Measurements from ENCODE around the gene NDUFS5.

NDUFS5 gene

GRCh38 chr1:39082811-39083576 lies 56.8 kb downstream of the NDUFS5 start:
- TF ChIP-seq FOXA1 (IDR thresholded peaks at IDR 0.05) (no peak), L3MBTL2 (conservative IDR thresholded peaks at IDR 0.05) (no peak), ZNF384 (IDR thresholded peaks at IDR 0.05) (no peak), SP1 (IDR thresholded peaks at IDR 0.05) (no peak), NFRKB (IDR thresholded peaks at IDR 0.05) (no peak), TARDBP (IDR thresholded peaks at IDR 0.05) (no peak), BHLHE40 (IDR thresholded peaks at IDR 0.05; ENCODE audit: borderline replicate concordance) (no peak), ELF4 (IDR thresholded peaks at IDR 0.05) (no peak), CTBP1 (IDR thresholded peaks at IDR 0.05; ENCODE audit: borderline replicate concordance) (no peak), FOXK2 (IDR thresholded peaks at IDR 0.05) (no peak), LEF1 (IDR thresholded peaks at IDR 0.05; ENCODE audit: borderline replicate concordance) (no peak), SUZ12 (IDR thresholded peaks at IDR 0.05) (no peak), HDGF (IDR thresholded peaks at IDR 0.05; ENCODE audit: borderline replicate concordance) (no peak), FOXM1 (IDR thresholded peaks at IDR 0.05; ENCODE audit: borderline replicate concordance) (no peak), ARNT (IDR thresholded peaks at IDR 0.05) (no peak)
- TF ChIP-seq, protein P1, sequence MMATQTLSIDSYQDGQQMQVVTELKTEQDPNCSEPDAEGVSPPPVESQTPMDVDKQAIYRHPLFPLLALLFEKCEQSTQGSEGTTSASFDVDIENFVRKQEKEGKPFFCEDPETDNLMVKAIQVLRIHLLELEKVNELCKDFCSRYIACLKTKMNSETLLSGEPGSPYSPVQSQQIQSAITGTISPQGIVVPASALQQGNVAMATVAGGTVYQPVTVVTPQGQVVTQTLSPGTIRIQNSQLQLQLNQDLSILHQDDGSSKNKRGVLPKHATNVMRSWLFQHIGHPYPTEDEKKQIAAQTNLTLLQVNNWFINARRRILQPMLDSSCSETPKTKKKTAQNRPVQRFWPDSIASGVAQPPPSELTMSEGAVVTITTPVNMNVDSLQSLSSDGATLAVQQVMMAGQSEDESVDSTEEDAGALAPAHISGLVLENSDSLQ (IDR thresholded peaks at IDR 0.05) = no peak
- DNase-seq (ENCODE audit: extremely low spot score) = no peak
- CTCF ChIA-PET = interaction anchor here (1.8 kb wide), 1 partner anchor 9 kb away, joined by 7 read pairs; no protein-coding TSS in a partner anchor
- POLR2A ChIA-PET = interaction anchor here (2.0 kb wide), 1 partner anchor 57 kb away, joined by 6 read pairs; the partner anchor contains the start of gene NDUFS5

- no peak for TF ChIP-seq L3MBTL2 (conservative IDR thresholded peaks at IDR 0.05)
- TF ChIP-seq LEF1 (IDR thresholded peaks at IDR 0.05; ENCODE audit: borderline replicate concordance) = no peak
- TF ChIP-seq NFRKB (IDR thresholded peaks at IDR 0.05) = no peak
- TF ChIP-seq FOXK2 (IDR thresholded peaks at IDR 0.05) = no peak
- no peak for TF ChIP-seq CTBP1 (IDR thresholded peaks at IDR 0.05; ENCODE audit: borderline replicate concordance)
- TF ChIP-seq ELF4 (IDR thresholded peaks at IDR 0.05) = no peak
- TF ChIP-seq HDGF (IDR thresholded peaks at IDR 0.05; ENCODE audit: borderline replicate concordance) = no peak
- no peak for TF ChIP-seq ARNT (IDR thresholded peaks at IDR 0.05)
- TF ChIP-seq TARDBP (IDR thresholded peaks at IDR 0.05) = no peak
- no peak for TF ChIP-seq ZNF384 (IDR thresholded peaks at IDR 0.05)
- TF ChIP-seq SP1 (IDR thresholded peaks at IDR 0.05) = no peak
- TF ChIP-seq, protein P1 (IDR thresholded peaks at IDR 0.05) = no peak
- no peak for TF ChIP-seq FOXA1 (IDR thresholded peaks at IDR 0.05)
- TF ChIP-seq FOXM1 (IDR thresholded peaks at IDR 0.05; ENCODE audit: borderline replicate concordance) = no peak
- TF ChIP-seq BHLHE40 (IDR thresholded peaks at IDR 0.05; ENCODE audit: borderline replicate concordance) = no peak
- TF ChIP-seq SUZ12 (IDR thresholded peaks at IDR 0.05) = no peak
- ChIA-PET CTCF (interaction anchor here (1.8 kb wide), 1 partner anchor 8 kb away, joined by 7 read pairs; no protein-coding TSS in a partner anchor), POLR2A (no interaction called here)
- DNase-seq (ENCODE audit: extremely low spot score) = no peak
These were observed 58.0 kb downstream of the NDUFS5 start for GRCh38 chr1:39084191-39084590.

Data from HEK293T (cell line).